Heart left ventricle (tissue), 16 donors: Measurements from ENCODE around the gene CROCC. TPM values are rescaled to one million over a fixed set of nuclear protein-coding genes. Genes with fewer than 3 reads are reported as not detected.
"Not testable (repeated sequence)": the region's sequence is repeated elsewhere in the genome, so short reads cannot be mapped to it uniquely, and the experiment has no call there.

Experiments used
- ATAC-seq, 4 donors: fragments of 200-7000 bp; cut with Tn5 transposase; one replicate each; pipeline ENCODE4 v1.9.1; 2020 to 2022; ENCODE audit warnings: moderate library complexity in 4 of 4, mild to moderate bottlenecking in 3 of 4, moderate number of reproducible peaks in 1 of 4
- DNase-seq, 5 donors: peaks; one replicate each; pipeline ENCODE4 v3.0.0-alpha.2; 2020
- H3K27ac ChIP-seq, 12 donors: fragments of 200-600 bp; sonication (generic) in 4 of 12; one replicate each; pipeline versions ENCODE4 v1.5.0 to v1.8.0; 2016 to 2022; ENCODE audit warnings: mild to moderate bottlenecking in 2 of 12
- H3K27me3 ChIP-seq, 9 donors: fragments of 200-600 bp; sonication (generic) in 2 of 9; one replicate each; pipeline versions ENCODE4 v1.5.1 to v1.8.0; 2016 to 2022; ENCODE audit warnings: mild to moderate bottlenecking in 3 of 9
- H3K36me3 ChIP-seq, 9 donors: fragments of 200-600 bp; sonication (generic) in 2 of 9; one replicate each; pipeline versions ENCODE4 v1.5.0 to v1.8.0; 2018 to 2022; ENCODE audit warnings: mild to moderate bottlenecking in 2 of 9
- H3K4me1 ChIP-seq, 12 donors: fragments of 200-600 bp; sonication (generic) in 4 of 12; one replicate each; pipeline versions ENCODE4 v1.5.0 to v1.8.0; 2016 to 2022; ENCODE audit warnings: mild to moderate bottlenecking in 3 of 12
- H3K4me3 ChIP-seq, 12 donors: fragments of 200-600 bp; sonication (generic) in 4 of 12; one replicate each; pipeline versions ENCODE4 v1.5.0 to v1.8.0; 2017 to 2022; ENCODE audit warnings: mild to moderate bottlenecking in 9 of 12, moderate library complexity in 4 of 12
- H3K9me3 ChIP-seq, 12 donors: fragments of 200-600 bp; sonication (generic) in 4 of 12; one replicate each; pipeline versions ENCODE4 v1.5.0 to v1.8.0; 2016 to 2022; ENCODE audit warnings: mild to moderate bottlenecking in 1 of 12
- POLR2A ChIP-seq, 2 donors: fragments of 450-650 bp; IDR thresholded peaks; one replicate each; pipeline ENCODE4 v1.6.1; 2017; ENCODE audit warnings: antibody characterized with exemption in 2 of 2, mild to moderate bottlenecking in 2 of 2, moderate library complexity in 2 of 2
- whole genome bisulfite sequencing, 4 donors: extraction: QIAGEN DNeasy Blood & Tissue Kit in 2 of 4; methylation state at CpG; one replicate each; pipeline versions ENCODE4 v1.1.5 to v1.1.7; 2013 to 2018; 5-methylcytosine and 5-hydroxymethylcytosine counted together
- intact Hi-C, 10 donors: fragments of 100-400 bp; cut with DNase I; formaldehyde crosslinking; loops; one replicate each; pipeline versions ENCODE4 v1.11.1 to v1.14.2; 2022
- polyA plus RNA-seq, 2 donors: library from polyadenylated mRNA; stranded (reverse); fragments of 200-250 nt; gene quantifications; one replicate each; pipeline ENCODE4 v1.2.3, GENCODE V29; 2013
- total RNA-seq, 9 donors: library from RNA; depleted of rRNA in 2 of 9; stranded (reverse); fragments of >200 nt in 2 of 9; fragmentation: NEBNext Ultra II Directional in 3 of 9; extraction: Animal tissue kit (Norgen Biotek cat#: 25700) in 3 of 9; gene quantifications; one replicate each; pipeline versions ENCODE4 v1.1.0 to v1.2.4, GENCODE V29; 2016 to 2023
- TF ChIP-seq, protein P1 (sequence below), 12 donors: fragments of 200-600 bp; sonication (generic) in 4 of 12; IDR thresholded peaks; one replicate each; pipeline versions ENCODE4 v1.5.0 to v1.8.0; 2018 to 2022; ENCODE audit warnings: antibody characterized with exemption in 12 of 12, mild to moderate bottlenecking in 5 of 12
- donor health status: ischemic (EF 13 %, LVEDD 7.1; RV severe dilation, severe dysfunction).
- donor health status: healthy with polysubstance abuse.
- donor health status: DM: no; HTN: yes; CAD: no.
- donor health status: DM: no; HTN: no; CAD: no.
- donor health status: ischemic (EF 25% LVEDD 6.9; RV normal size, moderate dysfunction).
- donor health status: ischemic (EF 25% LVEDD 5.7; RV mildly dilated, moderate dysfunction).
- donor health status: healthy.
- donor health status: DM: yes; HTN: yes; CAD: no.
- donor health status: ischemic (EF 35%, LVEDD 5.7; RV mildly dilated, moderate dysfunction).
- donor health status: nonischemic (EF 11% LVEDD 7.7; RV severe dilation, severe dysfunction).
- donor health status: DM: yes; HTN: yes; CAD: no.
- donor health status: PGD.
- donor health status: ischemic (EF 29% LVEDD 5.4; RV normal size, mild dysfunction).
- donor health status: nonischemic (EF 23%, LVEDD 6.1; RV moderate dilation, normal function).

The CROCC gene
- total and polyA plus RNA-seq, 11 donors = 3.9 to 17.0 (median 7.6) TPM

GRCh38 chr1:16946646-16947045 is 24.9 kb downstream of the CROCC start:
- Histone ChIP-seq H3K4me1 (peaks cover 0 to 4% (median 0%) of the 10 kb centered on the region in 12 donors), H3K4me3 (no peak overlapping the region), H3K27me3 (no peaks in the 10 kb centered on the region), H3K9me3 (no peaks in the 10 kb centered on the region), H3K36me3 (peaks cover 0 to 62% (median 17%) of the 10 kb centered on the region in 9 donors), H3K27ac (no peak overlapping the region)
- DNase-seq (no peak), ATAC-seq (peak in 1 of 4 donors; percentile 15)
- intact Hi-C loops = loop anchor here in 6 of 10 donors (2.0 to 10.0 kb wide), 3 partner anchors 288 to 324 kb away; no protein-coding TSS in a partner anchor
- WGBS, 4 donors = 91 to 94% (median 92%) methylated on average over 17 to 19 of the region's 19 CpGs
- TF ChIP-seq, protein P1, sequence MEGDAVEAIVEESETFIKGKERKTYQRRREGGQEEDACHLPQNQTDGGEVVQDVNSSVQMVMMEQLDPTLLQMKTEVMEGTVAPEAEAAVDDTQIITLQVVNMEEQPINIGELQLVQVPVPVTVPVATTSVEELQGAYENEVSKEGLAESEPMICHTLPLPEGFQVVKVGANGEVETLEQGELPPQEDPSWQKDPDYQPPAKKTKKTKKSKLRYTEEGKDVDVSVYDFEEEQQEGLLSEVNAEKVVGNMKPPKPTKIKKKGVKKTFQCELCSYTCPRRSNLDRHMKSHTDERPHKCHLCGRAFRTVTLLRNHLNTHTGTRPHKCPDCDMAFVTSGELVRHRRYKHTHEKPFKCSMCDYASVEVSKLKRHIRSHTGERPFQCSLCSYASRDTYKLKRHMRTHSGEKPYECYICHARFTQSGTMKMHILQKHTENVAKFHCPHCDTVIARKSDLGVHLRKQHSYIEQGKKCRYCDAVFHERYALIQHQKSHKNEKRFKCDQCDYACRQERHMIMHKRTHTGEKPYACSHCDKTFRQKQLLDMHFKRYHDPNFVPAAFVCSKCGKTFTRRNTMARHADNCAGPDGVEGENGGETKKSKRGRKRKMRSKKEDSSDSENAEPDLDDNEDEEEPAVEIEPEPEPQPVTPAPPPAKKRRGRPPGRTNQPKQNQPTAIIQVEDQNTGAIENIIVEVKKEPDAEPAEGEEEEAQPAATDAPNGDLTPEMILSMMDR (IDR thresholded peaks at IDR 0.05) = no peak
- no peak for TF ChIP-seq POLR2A (IDR thresholded peaks at IDR 0.05)

GRCh38 chr1:16948282-16948891 is 26.7 kb downstream of the CROCC start:
- H3K9me3 ChIP-seq, H3K4me1 ChIP-seq, H3K27ac ChIP-seq, H3K27me3 ChIP-seq, H3K4me3 ChIP-seq, DNase-seq: not testable (repeated sequence)
- H3K36me3 ChIP-seq = peaks cover 0 to 53% (median 10%) of the 10 kb centered on the region in 9 donors
- 90 to 93% (median 91%) methylated on average over 25 to 26 of the region's 26 CpGs for WGBS, 4 donors
- intact Hi-C loops = loop anchor here in 3 of 10 donors (5.0 to 10.0 kb wide), 2 partner anchors 286 to 326 kb away; no protein-coding TSS in a partner anchor
- peak in 1 of 4 donors; percentile 14 for ATAC-seq

DNA sequence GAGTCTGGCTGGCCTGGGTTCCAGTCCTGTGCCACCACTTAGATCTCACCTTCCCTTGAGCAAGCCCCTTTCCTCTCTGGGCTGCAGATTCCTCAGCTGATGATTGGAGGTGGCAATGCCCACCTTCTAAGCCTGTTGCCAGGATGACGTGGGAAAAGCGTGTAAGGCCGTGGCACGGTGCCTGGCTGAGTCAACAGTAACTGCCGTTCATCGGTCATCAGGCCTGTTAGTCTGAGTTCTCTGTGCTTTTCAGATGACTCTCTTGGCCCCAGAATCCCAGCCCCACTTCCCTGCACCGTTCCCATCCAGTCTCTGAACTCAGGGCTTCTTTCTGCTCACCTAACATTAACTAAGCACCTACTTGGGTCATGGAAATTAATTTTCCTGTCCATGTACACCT is 27.3 kb downstream of the CROCC start:
- H3K36me3 ChIP-seq = peaks cover 0 to 47% (median 9%) of the 10 kb centered on the region in 9 donors
- not testable (repeated sequence) for H3K9me3 ChIP-seq, H3K4me1 ChIP-seq, H3K27me3 ChIP-seq, ATAC-seq, H3K27ac ChIP-seq, H3K4me3 ChIP-seq, DNase-seq
- intact Hi-C loops = loop anchor here in 3 of 10 donors (5.0 to 10.0 kb wide), 2 partner anchors 286 to 327 kb away; no protein-coding TSS in a partner anchor
- 59 to 82% (median 67%) methylated on average over 5 to 7 of the region's 7 CpGs for WGBS, 4 donors

DNA sequence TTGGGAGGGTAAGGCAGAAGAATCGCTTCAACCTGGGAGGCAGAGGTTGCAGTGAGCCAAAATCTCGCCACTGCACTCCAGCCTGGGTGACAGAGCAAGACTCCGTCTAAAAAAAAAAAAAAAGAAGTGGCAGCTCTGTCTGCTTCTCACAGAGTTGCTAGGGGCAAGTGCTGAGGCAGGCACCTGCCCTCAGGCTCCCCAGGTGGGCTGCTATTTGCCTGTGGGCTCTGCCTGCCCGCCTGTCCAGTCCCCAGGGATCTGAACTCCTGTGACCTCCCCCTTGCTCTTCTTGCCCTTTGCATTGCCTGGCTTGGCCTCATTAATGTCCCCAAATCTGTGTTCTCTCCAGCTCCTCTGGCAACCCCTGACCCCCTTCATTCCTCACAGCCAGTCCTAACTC is 30.6 kb downstream of the CROCC start:
- intact Hi-C loops = loop anchor here in 5 of 10 donors (5.0 to 10.0 kb wide), 5 partner anchors 95 to 285 kb away; no protein-coding TSS in a partner anchor
- WGBS, 4 donors = 82 to 99% (median 89%) methylated on average over 4 of the region's 4 CpGs
- not testable (repeated sequence) for DNase-seq, ATAC-seq, H3K9me3 ChIP-seq, H3K4me1 ChIP-seq, H3K27me3 ChIP-seq, H3K27ac ChIP-seq, H3K4me3 ChIP-seq
- peaks cover 0 to 43% (median 18%) of the 10 kb centered on the region in 9 donors for H3K36me3 ChIP-seq

DNA sequence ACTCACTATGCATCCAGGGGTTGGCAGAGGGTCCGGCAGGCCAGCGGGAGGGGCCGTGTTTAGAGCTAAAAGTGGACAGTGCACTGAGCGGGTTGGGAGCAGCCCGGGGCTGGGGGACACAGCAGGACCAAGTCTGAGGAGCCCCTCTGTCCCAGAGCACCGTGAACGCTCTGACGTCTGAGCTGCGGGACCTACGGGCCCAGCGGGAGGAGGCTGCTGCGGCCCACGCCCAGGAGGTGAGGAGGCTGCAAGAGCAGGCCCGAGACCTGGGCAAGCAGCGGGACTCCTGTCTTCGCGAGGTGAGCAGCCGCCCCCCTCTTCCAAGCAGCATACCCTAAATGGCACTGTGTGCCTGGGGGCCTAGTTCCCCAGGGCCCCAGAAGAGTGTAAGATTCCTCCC is 32.8 kb downstream of the CROCC start:
- intact Hi-C loops = loop anchor here in 5 of 10 donors (5.0 to 10.0 kb wide), 5 partner anchors 93 to 283 kb away; no protein-coding TSS in a partner anchor
- DNase-seq (no peak), ATAC-seq (no peak)
- Histone ChIP-seq H3K4me3 (no peak overlapping the region), H3K27me3 (no peaks in the 10 kb centered on the region), H3K27ac (no peak overlapping the region), H3K36me3 (peaks cover 0 to 44% (median 10%) of the 10 kb centered on the region in 9 donors), H3K9me3 (no peaks in the 10 kb centered on the region), H3K4me1 (peaks cover 0 to 6% (median 0%) of the 10 kb centered on the region in 12 donors)
- TF ChIP-seq, protein P1 (IDR thresholded peaks at IDR 0.05) = no peak
- TF ChIP-seq POLR2A (IDR thresholded peaks at IDR 0.05) = no peak
- 92 to 94% (median 94%) methylated on average over 16 to 18 of the region's 18 CpGs for WGBS, 4 donors
